Trophoblast cell (in vitro differentiated cells and primary cell): ENCODE results near the gene TGM3.

ENCODE experiments used
- DNase-seq, 2 donors: peaks; one replicate each; pipeline ENCODE4 v3.0.0-alpha.2; 2016
- H2AFZ ChIP-seq: 2 replicates; pipeline ENCODE4 v1.6.1; 2013; ENCODE audit warnings: low read length, moderate library complexity, mild to moderate bottlenecking; ENCODE audit not compliant: insufficient read depth, poor library complexity
- H2AK5ac ChIP-seq: 2 replicates; pipeline ENCODE4 v1.6.1; 2013; ENCODE audit warnings: mild to moderate bottlenecking, low read length
- H2BK120ac ChIP-seq: 2 replicates; pipeline ENCODE4 v1.6.1; 2013; ENCODE audit warnings: low read length, mild to moderate bottlenecking, moderate library complexity; ENCODE audit not compliant: insufficient read depth, poor library complexity
- H2BK12ac ChIP-seq: 2 replicates; pipeline ENCODE4 v1.6.1; 2013; ENCODE audit warnings: mild to moderate bottlenecking, low read length, moderate library complexity
- H2BK5ac ChIP-seq: 2 replicates; pipeline ENCODE4 v1.6.1; 2013; ENCODE audit warnings: low read length, low read depth, moderate library complexity, mild to moderate bottlenecking; ENCODE audit not compliant: poor library complexity
- H3K14ac ChIP-seq: 2 replicates; pipeline ENCODE4 v1.6.1; 2013; ENCODE audit warnings: mild to moderate bottlenecking, low read length
- H3K18ac ChIP-seq: 2 replicates; pipeline ENCODE4 v1.6.1; 2013; ENCODE audit warnings: mild to moderate bottlenecking, low read length
- H3K23ac ChIP-seq: 2 replicates; pipeline ENCODE4 v1.6.1; 2013; ENCODE audit warnings: low read length
- H3K27ac ChIP-seq: 2 replicates; pipeline ENCODE4 v1.5.1; 2013; ENCODE audit warnings: low read depth, mild to moderate bottlenecking, inconsistent platforms, low read length, moderate library complexity
- H3K27me3 ChIP-seq: 2 replicates; pipeline ENCODE4 v1.6.1; 2013; ENCODE audit warnings: inconsistent platforms, mild to moderate bottlenecking, low read length, moderate library complexity; ENCODE audit not compliant: insufficient read depth
- H3K36me3 ChIP-seq, 2 experiments: 1 replicate in 1 of 2; 2 replicates in 1 of 2; pipeline ENCODE4 v1.6.1; 2013; ENCODE audit warnings: low read length in 2 of 2, mild to moderate bottlenecking in 2 of 2, moderate library complexity in 1 of 2; ENCODE audit not compliant: insufficient read depth in 2 of 2, control insufficient read depth in 1 of 2
- H3K4ac ChIP-seq: 2 replicates; pipeline ENCODE4 v1.6.1; 2013; ENCODE audit warnings: low read depth, mild to moderate bottlenecking, low read length, moderate library complexity
- H3K4me1 ChIP-seq, 2 experiments: 1 replicate in 1 of 2; 2 replicates in 1 of 2; pipeline ENCODE4 v1.6.1; 2013; ENCODE audit warnings: low read length in 2 of 2, mild to moderate bottlenecking in 2 of 2, moderate library complexity in 1 of 2; ENCODE audit not compliant: insufficient read depth in 2 of 2, control insufficient read depth in 1 of 2
- H3K4me2 ChIP-seq: 2 replicates; pipeline ENCODE4 v1.6.1; 2013; ENCODE audit warnings: inconsistent platforms, mild to moderate bottlenecking, low read length, moderate library complexity
- H3K4me3 ChIP-seq: 2 replicates; pipeline ENCODE4 v1.5.1; 2013; ENCODE audit warnings: mild to moderate bottlenecking, low read depth, low read length, inconsistent platforms
- H3K79me1 ChIP-seq: one replicate; pipeline ENCODE4 v1.6.1; 2013; ENCODE audit warnings: low read length
- H3K79me2 ChIP-seq: 2 replicates; pipeline ENCODE4 v1.6.1; 2013; ENCODE audit warnings: low read length, mild to moderate bottlenecking; ENCODE audit not compliant: control insufficient read depth, insufficient read depth, poor library complexity
- H3K9ac ChIP-seq: 2 replicates; pipeline ENCODE4 v1.6.1; 2013; ENCODE audit warnings: mild to moderate bottlenecking, low read length
- H3K9me3 ChIP-seq: 2 replicates; pipeline ENCODE4 v1.6.1; 2013; ENCODE audit warnings: low read depth, mild to moderate bottlenecking, control low read depth, inconsistent platforms, low read length; ENCODE audit not compliant: insufficient read depth
- H4K12ac ChIP-seq: 2 replicates; pipeline ENCODE4 v1.6.1; 2013; ENCODE audit warnings: low read depth, mild to moderate bottlenecking, low read length, moderate library complexity
- H4K8ac ChIP-seq: 2 replicates; pipeline ENCODE4 v1.6.1; 2013; ENCODE audit warnings: low read depth, mild to moderate bottlenecking, low read length, moderate library complexity
- H4K91ac ChIP-seq: one replicate; pipeline ENCODE4 v1.6.1; 2013; ENCODE audit warnings: low read depth, mild to moderate bottlenecking, low read length, moderate library complexity
- WGBS: extraction: QIAGEN DNeasy Blood & Tissue Kit; methylation state at CpG from one replicate; pipeline ENCODE4 v1.1.7; 2013; ENCODE audit warnings: missing lambda C conversion rate; ENCODE audit not compliant: insufficient read length, insufficient coverage; ENCODE audit errors: extremely low coverage; 5-methylcytosine and 5-hydroxymethylcytosine counted together

The TGM3 gene

GRCh38 chr20:2289475-2289874 is 6.3 kb upstream of the TGM3 start:
- WGBS, result no CpG with 5 or more reads among the region's 11 CpGs
- Histone ChIP-seq H3K27me3 (no peaks in the 10 kb centered on the region), H3K4ac (no peak overlapping the region), H4K91ac (no peak overlapping the region), H3K27ac (no peak overlapping the region), H3K36me3 (no peaks in the 10 kb centered on the region), H2BK120ac (no peak overlapping the region), H3K9me3 (peaks cover 1% of the 10 kb centered on the region), H3K14ac (no peak overlapping the region), H3K4me2 (no peak overlapping the region), H3K79me2 (no peaks in the 10 kb centered on the region), H2BK5ac (no peak overlapping the region), H4K12ac (no peak overlapping the region), H3K4me3 (no peak overlapping the region), H3K9ac (no peak overlapping the region), H3K79me1 (no peaks in the 10 kb centered on the region), H3K4me1 (peaks cover 6 to 12% of the 10 kb centered on the region in 2 experiments), H3K18ac (no peak overlapping the region), H3K23ac (no peak overlapping the region), H4K8ac (no peak overlapping the region), H2AFZ (no peak overlapping the region), H2AK5ac (no peak overlapping the region), H2BK12ac (no peak overlapping the region)
- no peak for DNase-seq

- Histone ChIP-seq H3K4me3 (no peak overlapping the region), H3K23ac (no peak overlapping the region), H2AFZ (no peak overlapping the region), H3K18ac (no peak overlapping the region), H3K14ac (no peak overlapping the region), H3K4me1 (peaks cover 0 to 5% of the 10 kb centered on the region in 2 experiments), H2BK12ac (no peak overlapping the region), H3K9ac (no peak overlapping the region), H3K79me2 (no peaks in the 10 kb centered on the region), H3K27me3 (no peaks in the 10 kb centered on the region), H3K27ac (no peak overlapping the region), H2BK120ac (no peak overlapping the region), H2BK5ac (no peak overlapping the region), H4K91ac (no peak overlapping the region), H4K12ac (no peak overlapping the region), H3K79me1 (no peaks in the 10 kb centered on the region), H3K9me3 (peaks cover 1% of the 10 kb centered on the region), H3K4ac (no peak overlapping the region), H4K8ac (no peak overlapping the region), H3K4me2 (no peak overlapping the region), H2AK5ac (no peak overlapping the region), H3K36me3 (no peaks in the 10 kb centered on the region)
- WGBS, result no CpG with 5 or more reads among the region's 5 CpGs
- no peak for DNase-seq
Measured at GRCh38 chr20:2290486-2290885, 5.3 kb upstream of the TGM3 start.

- Histone ChIP-seq H4K8ac (no peak overlapping the region), H3K18ac (no peak overlapping the region), H2BK120ac (no peak overlapping the region), H3K4me2 (no peak overlapping the region), H3K14ac (no peak overlapping the region), H3K27ac (no peak overlapping the region), H3K36me3 (no peaks in the 10 kb centered on the region), H4K12ac (no peak overlapping the region), H3K79me2 (no peaks in the 10 kb centered on the region), H2AK5ac (no peak overlapping the region), H3K23ac (no peak overlapping the region), H3K27me3 (no peaks in the 10 kb centered on the region), H3K4me1 (peaks cover 0 to 6% of the 10 kb centered on the region in 2 experiments), H4K91ac (no peak overlapping the region), H2BK5ac (no peak overlapping the region), H2AFZ (no peak overlapping the region), H3K9ac (no peak overlapping the region), H3K4me3 (no peak overlapping the region), H3K4ac (no peak overlapping the region), H3K79me1 (no peaks in the 10 kb centered on the region), H2BK12ac (no peak overlapping the region), H3K9me3 (no peaks in the 10 kb centered on the region)
- peak; percentile 33 to 42 for DNase-seq
- no CpG with 5 or more reads among the region's 8 CpGs for WGBS
Measured at GRCh38 chr20:2292416-2293110, 3.2 kb upstream of the TGM3 start.

DNA sequence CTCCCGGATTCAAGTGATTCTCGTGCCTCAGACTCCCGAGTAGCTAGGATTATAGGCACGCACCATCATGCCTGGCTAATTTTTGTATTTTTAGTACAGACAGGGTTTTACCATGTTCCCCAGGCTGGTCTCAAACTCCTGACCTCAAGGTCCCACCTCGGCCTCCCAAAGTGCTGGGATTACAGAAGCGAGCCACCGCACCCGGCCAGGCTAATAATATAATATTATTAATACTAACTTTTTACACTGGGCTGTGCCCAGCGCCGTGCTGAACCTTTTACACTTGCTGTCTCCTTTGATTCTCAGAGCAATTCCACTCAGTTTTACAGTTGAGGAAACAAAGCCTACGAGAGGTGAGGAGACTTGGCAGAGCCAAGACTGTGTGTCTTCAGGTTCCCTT is 2.3 kb upstream of the TGM3 start:
- H3K27ac ChIP-seq, result no peak overlapping the region
- H3K14ac ChIP-seq, result no peak overlapping the region
- WGBS, result no CpG with 5 or more reads among the region's 11 CpGs

More for the DNA sequence above, 2.3 kb upstream of the TGM3 start:
- Histone ChIP-seq H3K4me1 (peaks cover 0 to 6% of the 10 kb centered on the region in 2 experiments), H3K18ac (no peak overlapping the region), H3K4ac (no peak overlapping the region), H3K36me3 (no peaks in the 10 kb centered on the region), H3K4me2 (no peak overlapping the region), H4K8ac (no peak overlapping the region), H4K12ac (no peak overlapping the region), H2BK5ac (no peak overlapping the region), H3K9ac (no peak overlapping the region), H3K4me3 (no peak overlapping the region), H3K23ac (no peak overlapping the region), H3K27me3 (no peaks in the 10 kb centered on the region), H2BK120ac (no peak overlapping the region), H2BK12ac (no peak overlapping the region), H4K91ac (no peak overlapping the region), H3K79me2 (no peaks in the 10 kb centered on the region), H3K79me1 (no peaks in the 10 kb centered on the region), H2AFZ (no peak overlapping the region), H3K9me3 (no peaks in the 10 kb centered on the region), H2AK5ac (no peak overlapping the region)
- DNase-seq, result no peak
